GM12874 (cell line): ENCODE results near the gene SPI1.

Source experiments
- CTCF ChIP-seq: IDR thresholded peaks from 2 replicates; pipeline ENCODE4 v1.5.1; 2011; ENCODE audit warnings: low read depth, mild to moderate bottlenecking, control low read depth, low read length, moderate library complexity; ENCODE audit not compliant: insufficient read depth

SPI1 gene

GRCh38 chr11:47338396-47339241 is 39.7 kb downstream of the SPI1 start:
- no peak for TF ChIP-seq CTCF

- TF ChIP-seq CTCF, result no peak
Measured at GRCh38 chr11:47337229-47337924, 41.0 kb downstream of the SPI1 start.

GRCh38 chr11:47336595-47336994 is 41.8 kb downstream of the SPI1 start:
- no peak for TF ChIP-seq CTCF

GRCh38 chr11:47335733-47336132 is 42.6 kb downstream of the SPI1 start:
- no peak for TF ChIP-seq CTCF

- TF ChIP-seq CTCF, result no peak
Measured at GRCh38 chr11:47333886-47334443, 44.4 kb downstream of the SPI1 start.

GRCh38 chr11:47333526-47333845 is 44.9 kb downstream of the SPI1 start:
- no peak for TF ChIP-seq CTCF

GRCh38 chr11:47332791-47333525 is 45.4 kb downstream of the SPI1 start:
- no peak for TF ChIP-seq CTCF
